Measurements from ENCODE around the gene KRTAP22-1.

Gene KRTAP22-1

DNA sequence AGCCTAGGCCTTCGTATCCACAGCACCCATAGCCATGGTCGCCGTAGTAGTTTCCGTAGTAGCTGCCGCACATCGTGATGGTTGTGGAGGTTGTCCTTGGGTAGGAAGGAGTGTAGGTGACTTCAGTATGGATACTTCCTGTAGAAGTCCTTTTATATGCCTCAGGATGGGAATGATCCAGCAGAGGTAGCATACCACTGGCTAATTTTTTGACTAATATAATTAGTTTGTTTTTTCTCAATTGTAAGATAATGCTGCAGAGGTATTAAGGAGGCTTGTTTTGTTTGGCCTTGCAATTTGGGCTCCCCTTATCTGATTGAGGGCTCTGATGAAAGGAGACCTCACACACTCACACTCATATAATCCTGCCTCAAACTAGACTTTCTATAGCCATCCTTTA is 2.1 kb upstream of the KRTAP22-1 start, which contains the start of gene KRTAP6-2:
TSS of gene KRTAP6-2 (minus strand) at position 101 of the 400 bp plus-strand sequence. CDS start at position 73, 28 bp downstream.
- no peak for DNase-seq (ENCODE audit: low read depth)
- TF ChIP-seq, protein P1, sequence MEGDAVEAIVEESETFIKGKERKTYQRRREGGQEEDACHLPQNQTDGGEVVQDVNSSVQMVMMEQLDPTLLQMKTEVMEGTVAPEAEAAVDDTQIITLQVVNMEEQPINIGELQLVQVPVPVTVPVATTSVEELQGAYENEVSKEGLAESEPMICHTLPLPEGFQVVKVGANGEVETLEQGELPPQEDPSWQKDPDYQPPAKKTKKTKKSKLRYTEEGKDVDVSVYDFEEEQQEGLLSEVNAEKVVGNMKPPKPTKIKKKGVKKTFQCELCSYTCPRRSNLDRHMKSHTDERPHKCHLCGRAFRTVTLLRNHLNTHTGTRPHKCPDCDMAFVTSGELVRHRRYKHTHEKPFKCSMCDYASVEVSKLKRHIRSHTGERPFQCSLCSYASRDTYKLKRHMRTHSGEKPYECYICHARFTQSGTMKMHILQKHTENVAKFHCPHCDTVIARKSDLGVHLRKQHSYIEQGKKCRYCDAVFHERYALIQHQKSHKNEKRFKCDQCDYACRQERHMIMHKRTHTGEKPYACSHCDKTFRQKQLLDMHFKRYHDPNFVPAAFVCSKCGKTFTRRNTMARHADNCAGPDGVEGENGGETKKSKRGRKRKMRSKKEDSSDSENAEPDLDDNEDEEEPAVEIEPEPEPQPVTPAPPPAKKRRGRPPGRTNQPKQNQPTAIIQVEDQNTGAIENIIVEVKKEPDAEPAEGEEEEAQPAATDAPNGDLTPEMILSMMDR (IDR thresholded peaks at IDR 0.05; ENCODE audit: low read length, missing control alignments), result no peak
- H3K4me3 ChIP-seq (replicated peaks; ENCODE audit: low read depth, low read length), result no peak within 1 kb of the TSS

DNA sequence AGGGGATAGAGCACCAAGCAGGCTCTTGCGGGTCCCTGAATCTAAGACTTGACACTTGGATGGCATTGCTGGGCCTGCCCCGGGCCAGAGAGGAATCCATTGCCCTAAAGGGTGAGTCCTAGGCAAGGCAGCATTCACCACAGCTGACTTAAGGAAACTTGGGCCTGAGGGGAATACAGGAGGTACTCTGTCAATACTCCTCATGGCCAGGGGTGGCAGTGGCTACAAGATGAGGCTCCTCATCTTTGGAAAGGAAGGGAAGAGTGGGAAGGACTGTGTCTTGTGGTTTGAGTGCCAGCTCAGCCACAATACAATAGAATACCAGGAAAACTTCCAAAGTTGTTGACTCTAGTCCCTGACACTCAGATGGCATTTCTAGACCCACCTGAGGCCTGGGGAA is 5.1 kb downstream of the KRTAP22-1 start:
- H3K4me3 ChIP-seq (replicated peaks; ENCODE audit: low read depth, low read length), result no peak overlapping the region
- TF ChIP-seq, protein P1 (IDR thresholded peaks at IDR 0.05; ENCODE audit: low read length, missing control alignments), result no peak
- no peak for DNase-seq (ENCODE audit: low read depth)

DNA sequence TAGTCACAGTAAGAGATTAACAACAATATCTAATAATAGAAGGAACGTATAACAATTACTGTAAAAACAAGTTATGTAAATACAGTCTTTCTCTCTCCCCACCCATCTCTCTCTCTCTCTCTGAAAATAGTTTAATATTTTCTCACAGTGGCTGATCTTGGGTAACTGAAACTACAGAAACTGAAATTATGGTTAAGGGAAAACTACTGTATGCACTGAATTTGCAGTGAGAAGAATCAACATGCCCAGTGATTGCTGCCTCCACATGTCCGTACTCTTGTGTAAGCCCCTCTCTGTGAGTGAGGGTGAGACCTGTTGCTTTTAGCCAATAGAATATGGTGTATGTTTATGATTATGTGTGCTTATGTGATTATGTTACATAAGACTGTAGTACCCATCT is 11.2 kb downstream of the KRTAP22-1 start:
- no peak for DNase-seq (ENCODE audit: low read depth)
- no peak overlapping the region for H3K4me3 ChIP-seq (replicated peaks; ENCODE audit: low read depth, low read length)
- TF ChIP-seq, protein P1 (IDR thresholded peaks at IDR 0.05; ENCODE audit: low read length, missing control alignments), result no peak

DNA sequence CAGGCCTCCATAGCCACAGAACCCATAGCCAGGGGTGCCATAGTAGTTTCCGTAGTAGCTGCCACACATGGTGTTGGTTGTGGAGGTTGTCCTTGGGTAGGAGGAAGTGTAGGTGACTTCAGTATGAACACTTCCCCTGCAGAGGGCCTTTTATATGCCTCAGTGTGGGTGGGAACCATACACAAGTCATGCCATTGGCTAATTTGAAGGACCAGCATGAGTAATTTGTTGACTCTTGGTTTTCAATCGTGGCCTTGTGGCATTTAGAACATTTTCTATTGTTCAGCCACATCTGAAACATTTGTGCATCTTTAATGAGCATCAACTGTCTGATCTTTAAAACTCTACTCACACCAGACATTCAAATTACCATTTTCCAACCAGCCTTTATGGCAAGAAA is 12.9 kb downstream of the KRTAP22-1 start, which contains the start of gene KRTAP6-1:
TSS of gene KRTAP6-1 (minus strand) at position 95 of the 400 bp plus-strand sequence. CDS start at position 69, 26 bp downstream.
- TF ChIP-seq, protein P1 (IDR thresholded peaks at IDR 0.05; ENCODE audit: low read length, missing control alignments), result no peak
- DNase-seq (ENCODE audit: low read depth), result no peak
- H3K4me3 ChIP-seq (replicated peaks; ENCODE audit: low read depth, low read length), result no peak within 1 kb of the TSS

DNA sequence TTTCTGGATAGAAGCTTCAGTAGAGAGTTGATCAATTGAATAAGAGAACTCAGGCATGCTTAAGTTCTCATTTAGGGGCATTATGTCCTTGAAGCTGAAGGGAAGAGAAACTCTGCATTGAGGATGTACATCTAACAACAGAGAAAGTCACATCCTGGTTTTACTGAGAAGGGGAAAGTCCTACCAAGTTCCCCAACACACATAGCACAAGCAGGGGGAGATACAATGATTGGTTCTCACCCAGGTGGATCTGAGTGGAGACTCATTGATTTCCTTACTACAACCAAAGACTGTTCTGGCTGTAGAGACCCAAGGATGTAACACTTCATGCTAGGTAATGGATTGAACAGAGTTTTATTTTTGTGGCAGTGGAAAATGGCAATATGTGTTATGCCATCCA is 14.3 kb downstream of the KRTAP22-1 start:
- DNase-seq (ENCODE audit: low read depth), result no peak
- no peak overlapping the region for H3K4me3 ChIP-seq (replicated peaks; ENCODE audit: low read depth, low read length)
- TF ChIP-seq, protein P1 (IDR thresholded peaks at IDR 0.05; ENCODE audit: low read length, missing control alignments), result no peak

DNA sequence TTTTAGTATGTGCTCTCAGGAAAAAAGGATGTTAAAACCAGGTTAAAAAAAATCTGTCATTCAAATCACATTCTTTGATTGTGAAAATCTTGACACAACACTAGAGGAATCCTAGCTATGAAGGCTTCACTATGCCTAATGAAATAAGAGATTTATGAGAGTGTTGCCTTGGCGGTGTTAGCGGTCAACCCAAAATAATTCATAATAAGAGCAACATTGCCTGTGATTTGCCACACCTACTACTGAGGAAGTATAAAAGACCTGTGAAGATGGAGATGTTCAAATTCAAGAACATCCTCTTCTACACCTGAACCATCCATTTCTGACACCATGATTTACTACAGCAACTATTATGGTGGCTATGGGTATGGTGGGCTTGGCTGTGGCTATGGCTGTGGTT is 15.2 kb downstream of the KRTAP22-1 start, which contains the start of gene KRTAP20-1:
TSS of gene KRTAP20-1 (plus strand) at position 301 of the 400 bp plus-strand sequence. CDS start at position 331, 30 bp downstream.
- H3K4me3 ChIP-seq (replicated peaks; ENCODE audit: low read depth, low read length), result no peak within 1 kb of the TSS
- TF ChIP-seq, protein P1 (IDR thresholded peaks at IDR 0.05; ENCODE audit: low read length, missing control alignments), result no peak
- DNase-seq (ENCODE audit: low read depth), result no peak

DNA sequence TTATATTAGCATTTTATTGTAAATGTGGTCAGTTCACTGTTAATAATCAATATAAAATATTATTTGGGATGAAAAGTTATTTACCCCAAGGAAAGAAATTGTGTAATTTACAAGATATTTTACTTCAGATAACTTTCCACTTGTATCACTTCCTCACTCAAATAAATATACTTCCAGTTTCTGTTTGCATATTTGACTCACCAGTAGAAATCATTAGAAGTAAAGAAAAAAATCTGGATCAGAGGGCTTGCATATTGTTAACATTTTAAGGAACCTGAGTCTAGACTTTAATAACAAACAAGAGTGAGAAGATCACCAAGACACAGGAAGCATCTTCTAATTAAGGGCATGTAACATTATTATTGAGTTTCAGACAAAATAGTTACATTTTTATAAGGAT is 19.2 kb downstream of the KRTAP22-1 start:
- TF ChIP-seq, protein P1 (IDR thresholded peaks at IDR 0.05; ENCODE audit: low read length, missing control alignments), result no peak
- DNase-seq (ENCODE audit: low read depth), result no peak
- no peak overlapping the region for H3K4me3 ChIP-seq (replicated peaks; ENCODE audit: low read depth, low read length)

Measured in fibroblast of pulmonary artery (primary cell).